Activated CD8-positive, alpha-beta T cell treated with anti-CD3 and anti-CD28 coated beads for 36 hours (primary cell): ENCODE data around the gene FAM193A. TPM values are rescaled to one million over a fixed set of nuclear protein-coding genes. Genes with fewer than 3 reads are reported as not detected.

ENCODE experiments used
- ATAC-seq: fragments of 200-7000 bp; cut with Tn5 transposase; one replicate; pipeline ENCODE4 v1.10.0; 2021; ENCODE audit warnings: mild to moderate bottlenecking, moderate library complexity
- CTCF ChIA-PET: fragments of 350-600 bp; sonication (Branson Sonifier 250); formaldehyde crosslinking; loops from one replicate; lab custom pipeline; 2021; ENCODE audit warnings: antibody characterized with exemption; lab: Charles Lee
- POLR2A ChIA-PET: fragments of 350-600 bp; sonication (Branson Sonifier 250); formaldehyde crosslinking; loops from one replicate; lab custom pipeline; 2021; ENCODE audit warnings: antibody characterized with exemption; lab: Charles Lee
- DNase-seq: peaks from one replicate; pipeline ENCODE4 v3.0.0-alpha.2; 2020
- H3K27ac Mint-ChIP-seq: one replicate; pipeline ENCODE4 v1.8.0; 2021; ENCODE audit warnings: mild to moderate bottlenecking, mixed read lengths
- H3K27me3 Mint-ChIP-seq: one replicate; pipeline ENCODE4 v1.8.0; 2021; ENCODE audit warnings: mixed read lengths
- H3K36me3 Mint-ChIP-seq: one replicate; pipeline ENCODE4 v1.8.0; 2021; ENCODE audit warnings: low read depth, mixed read lengths
- H3K4me1 Mint-ChIP-seq: one replicate; pipeline ENCODE4 v1.8.0; 2021; ENCODE audit warnings: low read depth, mixed read lengths
- H3K4me3 Mint-ChIP-seq: one replicate; pipeline ENCODE4 v1.8.0; 2021; ENCODE audit warnings: mild to moderate bottlenecking, moderate library complexity, mixed read lengths
- H3K9me3 Mint-ChIP-seq: one replicate; pipeline ENCODE4 v1.8.0; 2021; ENCODE audit warnings: mixed read lengths
- intact Hi-C: fragments of 100-400 bp; cut with micrococcal nuclease; formaldehyde crosslinking; loops from one replicate; pipeline ENCODE4 v1.10.0; 2022
- total RNA-seq, 2 experiments: library from RNA; stranded (reverse); gene quantifications; one replicate each; pipeline ENCODE4 v1.2.3, GENCODE V29; 2021
- TF ChIP-seq, protein P1 (sequence below): fragments of 200-600 bp; IDR thresholded peaks from one replicate; pipeline ENCODE4 v1.8.0; 2022; ENCODE audit warnings: antibody characterized with exemption, mild to moderate bottlenecking

Gene FAM193A
- total RNA-seq, 2 experiments from 2014 or later = 22.4 to 22.9 TPM

DNA sequence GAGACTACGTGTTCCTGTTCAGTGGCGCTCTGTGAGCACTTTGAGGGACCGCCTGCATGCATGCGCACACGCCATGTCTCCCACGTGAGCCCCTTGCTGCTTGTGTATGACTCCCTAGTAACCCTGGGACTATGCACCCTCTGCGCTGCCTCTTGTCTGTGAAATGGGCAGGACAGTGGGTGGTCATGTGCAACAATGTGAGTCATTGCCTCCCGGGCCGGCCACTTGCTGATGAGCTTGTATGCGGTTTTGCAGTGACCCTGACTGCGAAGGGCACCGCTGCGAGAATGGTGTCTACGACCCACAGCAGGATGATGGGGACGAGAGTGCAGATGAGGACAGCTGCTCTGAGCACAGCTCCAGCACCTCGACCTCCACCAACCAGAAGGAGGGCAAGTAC is 158.2 kb downstream of the FAM193A start:
- ATAC-seq (no peak), DNase-seq (no peak)
- Mint-ChIP-seq H3K4me3 (no peak overlapping the region), H3K4me1 (peaks cover 38% of the 10 kb centered on the region), H3K27me3 (no peaks in the 10 kb centered on the region), H3K9me3 (no peaks in the 10 kb centered on the region), H3K27ac (no peak overlapping the region), H3K36me3 (peaks cover 58% of the 10 kb centered on the region)
- intact Hi-C loops = no loop called here
- ChIA-PET POLR2A (interaction anchor here (1.5 kb wide), 1 partner anchor 61 kb away, joined by 3 read pairs; no protein-coding TSS in a partner anchor), CTCF (no interaction called here)
- TF ChIP-seq, protein P1, sequence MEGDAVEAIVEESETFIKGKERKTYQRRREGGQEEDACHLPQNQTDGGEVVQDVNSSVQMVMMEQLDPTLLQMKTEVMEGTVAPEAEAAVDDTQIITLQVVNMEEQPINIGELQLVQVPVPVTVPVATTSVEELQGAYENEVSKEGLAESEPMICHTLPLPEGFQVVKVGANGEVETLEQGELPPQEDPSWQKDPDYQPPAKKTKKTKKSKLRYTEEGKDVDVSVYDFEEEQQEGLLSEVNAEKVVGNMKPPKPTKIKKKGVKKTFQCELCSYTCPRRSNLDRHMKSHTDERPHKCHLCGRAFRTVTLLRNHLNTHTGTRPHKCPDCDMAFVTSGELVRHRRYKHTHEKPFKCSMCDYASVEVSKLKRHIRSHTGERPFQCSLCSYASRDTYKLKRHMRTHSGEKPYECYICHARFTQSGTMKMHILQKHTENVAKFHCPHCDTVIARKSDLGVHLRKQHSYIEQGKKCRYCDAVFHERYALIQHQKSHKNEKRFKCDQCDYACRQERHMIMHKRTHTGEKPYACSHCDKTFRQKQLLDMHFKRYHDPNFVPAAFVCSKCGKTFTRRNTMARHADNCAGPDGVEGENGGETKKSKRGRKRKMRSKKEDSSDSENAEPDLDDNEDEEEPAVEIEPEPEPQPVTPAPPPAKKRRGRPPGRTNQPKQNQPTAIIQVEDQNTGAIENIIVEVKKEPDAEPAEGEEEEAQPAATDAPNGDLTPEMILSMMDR = no peak

DNA sequence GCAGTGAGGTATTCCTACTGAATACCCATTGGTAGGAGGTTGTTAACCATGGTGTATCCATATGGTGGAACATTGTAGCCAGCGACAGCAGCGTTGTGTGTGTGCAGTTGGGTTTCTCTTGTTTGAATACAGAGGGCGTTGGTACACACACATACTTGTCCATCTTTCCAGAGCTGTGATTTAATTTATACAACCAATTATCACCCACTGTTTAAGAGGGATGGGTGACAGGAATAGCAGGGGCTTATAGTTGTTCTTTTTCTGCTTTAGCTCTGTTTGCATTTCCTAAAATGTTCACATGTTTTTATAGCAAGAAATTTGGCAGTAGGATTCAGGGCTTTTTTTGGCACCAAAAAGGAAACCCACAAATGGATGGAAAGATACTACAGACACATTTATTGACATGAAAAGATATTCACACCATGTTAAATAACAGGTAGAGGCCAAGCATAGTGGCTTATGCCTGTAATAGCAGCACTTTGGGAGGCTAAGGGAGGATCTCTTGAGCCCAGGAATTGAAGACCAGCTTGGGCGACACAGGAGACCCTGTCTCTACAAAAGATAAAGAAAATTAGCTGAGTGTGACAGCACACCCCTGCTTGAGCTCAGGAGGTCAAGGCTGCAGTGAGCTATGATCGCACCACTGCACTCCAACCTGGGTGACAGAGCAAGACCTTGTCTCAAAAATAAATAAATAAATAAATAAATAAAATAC is 159.1 kb downstream of the FAM193A start:
- no peak for ATAC-seq
- no peaks in the 10 kb centered on the region for H3K27me3 Mint-ChIP-seq
- H3K4me1 Mint-ChIP-seq = peaks cover 30% of the 10 kb centered on the region
- H3K4me3 Mint-ChIP-seq = no peak overlapping the region
- H3K36me3 Mint-ChIP-seq = peaks cover 52% of the 10 kb centered on the region
- no peaks in the 10 kb centered on the region for H3K9me3 Mint-ChIP-seq
- TF ChIP-seq, protein P1 = no peak
- no peak for DNase-seq
- no peak overlapping the region for H3K27ac Mint-ChIP-seq
- POLR2A ChIA-PET = interaction anchor here (1.4 to 1.5 kb wide), 2 partner anchors 8 to 60 kb away, joined by 3 read pairs; no protein-coding TSS in a partner anchor
- intact Hi-C loops = no loop called here
- CTCF ChIA-PET = interaction anchor here (0.6 to 1.2 kb wide), 3 partner anchors 9 to 457 kb away, joined by 3 to 4 read pairs (median 3); no protein-coding TSS in a partner anchor

DNA sequence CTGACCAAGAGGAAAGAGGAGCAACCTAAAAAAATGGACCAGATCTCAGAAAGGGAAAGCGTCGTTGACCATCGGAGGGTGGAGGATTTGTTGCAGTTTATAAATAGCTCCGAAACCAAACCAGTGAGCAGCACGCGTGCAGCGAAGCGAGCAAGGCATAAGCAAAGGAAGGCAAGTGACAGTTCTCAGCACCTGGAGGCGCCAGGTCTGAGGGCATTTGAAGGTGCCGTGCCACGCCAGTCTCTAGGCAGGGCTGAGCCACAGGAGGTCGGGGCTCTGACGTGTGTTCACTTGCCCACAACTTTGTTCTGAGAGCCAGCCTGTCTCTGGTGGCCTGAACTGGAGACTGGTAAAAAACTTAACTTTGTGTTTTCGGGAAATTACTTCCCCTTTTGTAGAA is 160.0 kb downstream of the FAM193A start:
- POLR2A ChIA-PET = interaction anchor here (1.4 kb wide), 1 partner anchor 9 kb away, joined by 3 read pairs; no protein-coding TSS in a partner anchor
- H3K4me3 Mint-ChIP-seq = no peak overlapping the region
- TF ChIP-seq, protein P1 = no peak
- ATAC-seq (no peak), DNase-seq (no peak)
- intact Hi-C loops = no loop called here
- no peaks in the 10 kb centered on the region for H3K27me3 Mint-ChIP-seq
- peaks cover 46% of the 10 kb centered on the region for H3K36me3 Mint-ChIP-seq
- CTCF ChIA-PET = interaction anchor here (0.8 to 1.0 kb wide), 2 partner anchors 8 to 182 kb away, joined by 3 read pairs; no protein-coding TSS in a partner anchor
- H3K27ac Mint-ChIP-seq = no peak overlapping the region
- no peaks in the 10 kb centered on the region for H3K9me3 Mint-ChIP-seq
- H3K4me1 Mint-ChIP-seq = peaks cover 20% of the 10 kb centered on the region

DNA sequence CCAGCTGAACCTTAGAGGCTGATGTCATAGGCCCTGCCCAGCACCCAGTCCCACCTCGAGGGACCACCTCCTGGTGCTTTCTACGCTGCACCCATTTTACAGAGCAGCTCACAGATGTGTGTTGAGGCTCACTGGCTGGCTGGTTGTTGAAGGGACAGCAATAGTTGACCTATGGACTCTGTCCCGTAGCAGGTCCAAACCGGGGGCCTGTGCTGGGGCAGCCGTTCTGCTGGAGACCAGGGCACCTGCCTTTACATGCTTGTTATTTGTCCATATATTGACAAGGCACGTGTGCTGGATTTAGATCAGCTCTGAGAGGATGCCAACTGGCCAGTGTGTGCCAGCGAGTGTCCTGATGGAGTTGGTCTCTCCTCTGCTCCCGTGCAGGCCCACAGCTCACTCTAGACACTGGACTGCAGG is 161.6 kb downstream of the FAM193A start:
- CTCF ChIA-PET = no interaction called here

More for the DNA sequence above, 161.6 kb downstream of the FAM193A start:
- DNase-seq = no peak
- no peak overlapping the region for H3K4me3 Mint-ChIP-seq
- H3K27ac Mint-ChIP-seq = peak overlapping the region; percentile 26
- peaks cover 8% of the 10 kb centered on the region for H3K4me1 Mint-ChIP-seq
- TF ChIP-seq, protein P1 = no peak
- intact Hi-C loops = no loop called here
- POLR2A ChIA-PET = no interaction called here
- H3K9me3 Mint-ChIP-seq = no peaks in the 10 kb centered on the region
- H3K36me3 Mint-ChIP-seq = peaks cover 47% of the 10 kb centered on the region
- H3K27me3 Mint-ChIP-seq = no peaks in the 10 kb centered on the region
- no peak for ATAC-seq
